Dendritic cell treated with granulocyte-macrophage colony-stimulating factor and Interleukin-4, amounts not matched to agents 40 ng/mL and 50 ng/mL, for 4 days (primary cell): ENCODE data around the gene HAUS7.

ENCODE experiments used
- H3K27ac Mint-ChIP-seq: one replicate; pipeline ENCODE4 v1.8.0; 2022; ENCODE audit warnings: mild to moderate bottlenecking, mixed read lengths
- H3K27me3 Mint-ChIP-seq: one replicate; pipeline ENCODE4 v1.8.0; 2022; ENCODE audit warnings: mild to moderate bottlenecking, mixed read lengths
- H3K36me3 Mint-ChIP-seq: one replicate; pipeline ENCODE4 v1.8.0; 2022; ENCODE audit warnings: low read depth, mixed read lengths
- H3K4me1 Mint-ChIP-seq: one replicate; pipeline ENCODE4 v1.8.0; 2022; ENCODE audit warnings: low read depth, mixed read lengths
- H3K4me3 Mint-ChIP-seq: one replicate; pipeline ENCODE4 v1.8.0; 2022; ENCODE audit warnings: mild to moderate bottlenecking, moderate library complexity, mixed read lengths
- H3K9me3 Mint-ChIP-seq: one replicate; pipeline ENCODE4 v1.8.0; 2022; ENCODE audit warnings: mixed read lengths
- intact Hi-C: fragments of 100-400 bp; cut with micrococcal nuclease; formaldehyde crosslinking; loops from one replicate; pipeline ENCODE4 v1.15.0; 2022

Gene HAUS7

DNA sequence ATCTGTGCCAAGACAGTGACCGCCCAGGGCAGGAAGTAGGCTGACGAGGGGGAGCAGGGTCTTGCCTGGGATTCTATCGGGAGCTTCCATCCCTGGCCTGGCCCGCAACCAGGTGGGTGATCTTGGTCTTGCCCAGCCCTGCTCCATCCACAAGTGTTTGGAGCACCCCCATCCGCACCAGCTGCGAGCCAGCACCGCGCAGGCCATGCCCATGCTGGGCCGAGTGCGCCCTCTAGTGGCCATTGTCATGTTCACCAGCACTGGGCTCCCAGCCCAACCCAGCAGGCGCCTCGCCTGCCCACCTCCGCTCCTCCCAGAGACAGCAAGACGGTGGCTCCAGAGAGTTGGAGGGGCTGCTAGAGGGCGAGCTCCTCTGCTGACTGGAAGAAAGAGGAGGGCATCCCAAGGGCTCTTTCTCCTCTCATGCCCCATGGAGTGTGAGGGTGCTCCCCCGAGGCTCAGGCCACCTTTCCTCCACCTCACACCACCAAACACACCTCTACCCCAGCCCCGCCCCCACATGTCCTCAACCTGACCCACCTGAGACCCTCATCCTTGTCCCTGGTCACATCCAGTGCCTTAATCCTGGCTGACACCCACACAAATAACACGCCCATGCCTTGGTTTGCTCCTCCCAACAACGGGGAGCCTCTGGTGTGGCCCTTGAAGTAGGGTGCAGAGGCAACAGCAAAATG is 37.3 kb upstream of the HAUS7 start:
- H3K9me3 Mint-ChIP-seq: no peaks in the 10 kb centered on the region
- H3K4me1 Mint-ChIP-seq: peaks cover 6% of the 10 kb centered on the region
- no peak overlapping the region for H3K4me3 Mint-ChIP-seq
- H3K36me3 Mint-ChIP-seq: no peaks in the 10 kb centered on the region
- peaks cover 2% of the 10 kb centered on the region for H3K27me3 Mint-ChIP-seq
- intact Hi-C loops: loop anchor here (2.0 to 10.0 kb wide), 3 partner anchors 37 to 563 kb away; partner anchors contain the start of gene HAUS7
- no peak overlapping the region for H3K27ac Mint-ChIP-seq

DNA sequence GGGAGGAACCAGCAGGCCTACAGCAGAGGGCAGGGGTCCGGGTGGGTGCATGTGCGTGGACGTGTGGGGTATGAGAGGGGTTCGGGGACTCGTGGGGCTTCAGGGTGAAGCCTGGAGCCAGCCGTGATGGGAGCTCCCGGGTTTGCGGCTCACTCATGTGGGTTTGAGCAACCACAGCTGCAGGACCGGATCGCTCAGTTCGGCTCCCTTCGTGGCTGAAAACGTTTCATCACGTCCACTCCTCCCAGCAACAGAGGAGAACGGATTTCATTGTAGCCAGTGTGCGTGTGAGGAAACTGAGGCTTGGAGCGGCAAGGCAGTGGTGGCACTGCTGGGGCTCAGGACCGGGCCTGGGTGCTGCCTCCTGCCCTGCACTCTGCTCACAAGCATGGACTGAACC is 35.0 kb upstream of the HAUS7 start:
- H3K27me3 Mint-ChIP-seq: peaks cover 2% of the 10 kb centered on the region
- H3K9me3 Mint-ChIP-seq: no peaks in the 10 kb centered on the region
- H3K4me3 Mint-ChIP-seq: no peak overlapping the region
- intact Hi-C loops: loop anchor here (10.0 kb wide), 2 partner anchors 471 to 561 kb away; no protein-coding TSS in a partner anchor
- H3K36me3 Mint-ChIP-seq: no peaks in the 10 kb centered on the region
- peaks cover 6% of the 10 kb centered on the region for H3K4me1 Mint-ChIP-seq
- no peak overlapping the region for H3K27ac Mint-ChIP-seq

DNA sequence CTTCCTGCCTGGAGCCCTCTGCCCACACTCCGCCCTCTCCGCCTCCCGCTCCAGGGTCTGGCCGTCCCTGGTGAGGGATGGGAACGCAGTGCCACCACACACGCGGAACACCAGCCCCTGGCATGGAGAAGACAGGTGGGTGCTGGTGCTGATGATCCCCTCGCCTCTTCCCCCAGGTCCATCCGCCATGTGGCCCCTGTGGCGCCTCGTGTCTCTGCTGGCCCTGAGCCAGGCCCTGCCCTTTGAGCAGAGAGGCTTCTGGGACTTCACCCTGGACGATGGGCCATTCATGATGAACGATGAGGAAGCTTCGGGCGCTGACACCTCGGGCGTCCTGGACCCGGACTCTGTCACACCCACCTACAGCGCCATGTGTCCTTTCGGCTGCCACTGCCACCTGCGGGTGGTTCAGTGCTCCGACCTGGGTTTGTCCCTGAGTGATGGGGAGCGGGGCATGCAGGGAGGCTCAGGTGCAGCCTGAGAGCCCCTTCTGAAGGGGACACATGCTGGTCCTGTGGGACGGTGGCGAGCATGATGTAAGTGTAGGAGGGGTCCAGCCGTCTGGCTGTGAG is 34.2 kb upstream of the HAUS7 start:
- Mint-ChIP-seq H3K4me3 (no peak overlapping the region), H3K9me3 (no peaks in the 10 kb centered on the region), H3K27me3 (peaks cover 2% of the 10 kb centered on the region), H3K27ac (no peak overlapping the region), H3K36me3 (no peaks in the 10 kb centered on the region), H3K4me1 (peaks cover 6% of the 10 kb centered on the region)
- intact Hi-C loops: loop anchor here (10.0 kb wide), 2 partner anchors 470 to 560 kb away; no protein-coding TSS in a partner anchor

- H3K27ac Mint-ChIP-seq: no peak overlapping the region
- H3K4me1 Mint-ChIP-seq: peaks cover 6% of the 10 kb centered on the region
- H3K9me3 Mint-ChIP-seq: no peaks in the 10 kb centered on the region
- intact Hi-C loops: loop anchor here (10.0 kb wide), 2 partner anchors 468 to 558 kb away; no protein-coding TSS in a partner anchor
- H3K36me3 Mint-ChIP-seq: no peaks in the 10 kb centered on the region
- peaks cover under 1% of the 10 kb centered on the region for H3K27me3 Mint-ChIP-seq
- H3K4me3 Mint-ChIP-seq: no peak overlapping the region
Measured at GRCh38 chrX:153502796-153503195, 32.4 kb upstream of the HAUS7 start.

DNA sequence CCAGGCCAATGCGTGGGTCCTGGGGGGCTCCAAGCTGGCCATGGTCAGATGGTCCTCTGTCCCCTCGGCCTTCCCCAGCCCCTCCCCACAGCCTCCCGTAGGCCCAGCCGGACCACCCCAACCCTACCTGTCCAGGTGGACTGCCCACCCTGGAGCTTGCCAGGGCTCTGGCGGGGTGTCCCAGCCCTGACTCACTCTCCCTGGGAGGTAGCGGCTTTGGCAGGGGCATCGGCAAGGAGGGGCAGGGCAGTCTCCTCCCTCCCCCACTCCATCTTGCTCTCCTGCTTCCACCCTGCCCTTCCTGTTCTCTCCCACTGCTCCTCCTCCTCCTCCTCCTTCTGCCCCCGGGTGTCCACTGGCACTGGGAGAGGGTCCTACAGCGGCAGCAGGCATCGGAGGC is 31.8 kb upstream of the HAUS7 start:
- no peaks in the 10 kb centered on the region for H3K9me3 Mint-ChIP-seq
- H3K4me3 Mint-ChIP-seq: no peak overlapping the region
- no peaks in the 10 kb centered on the region for H3K27me3 Mint-ChIP-seq
- intact Hi-C loops: loop anchor here (10.0 kb wide), 2 partner anchors 467 to 557 kb away; no protein-coding TSS in a partner anchor
- no peaks in the 10 kb centered on the region for H3K36me3 Mint-ChIP-seq
- no peak overlapping the region for H3K27ac Mint-ChIP-seq
- no peaks in the 10 kb centered on the region for H3K4me1 Mint-ChIP-seq

DNA sequence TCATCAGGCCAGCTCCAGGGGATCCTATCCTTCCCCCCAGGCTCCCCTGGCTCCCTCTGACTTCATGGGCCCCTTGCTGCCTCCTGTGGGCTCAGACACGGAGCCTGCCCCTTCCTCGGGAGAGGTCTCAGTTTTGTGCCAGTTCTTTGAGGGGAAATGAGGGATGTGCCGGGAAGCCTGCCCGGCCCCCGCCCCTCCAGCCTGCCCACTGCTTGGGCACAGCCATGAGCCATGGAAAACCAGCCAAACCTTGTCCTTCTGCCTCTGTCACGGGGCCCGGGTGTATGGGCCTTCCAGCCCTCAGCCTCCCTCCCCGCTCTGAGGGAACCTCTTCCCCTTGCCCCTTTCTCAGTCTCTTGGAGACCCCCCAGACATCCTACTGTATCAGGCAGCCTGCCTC is 31.2 kb upstream of the HAUS7 start:
- no peaks in the 10 kb centered on the region for H3K9me3 Mint-ChIP-seq
- intact Hi-C loops: loop anchor here (10.0 kb wide), 2 partner anchors 467 to 557 kb away; no protein-coding TSS in a partner anchor
- H3K27ac Mint-ChIP-seq: no peak overlapping the region
- H3K4me1 Mint-ChIP-seq: no peaks in the 10 kb centered on the region
- no peaks in the 10 kb centered on the region for H3K36me3 Mint-ChIP-seq
- no peaks in the 10 kb centered on the region for H3K27me3 Mint-ChIP-seq
- H3K4me3 Mint-ChIP-seq: no peak overlapping the region

DNA sequence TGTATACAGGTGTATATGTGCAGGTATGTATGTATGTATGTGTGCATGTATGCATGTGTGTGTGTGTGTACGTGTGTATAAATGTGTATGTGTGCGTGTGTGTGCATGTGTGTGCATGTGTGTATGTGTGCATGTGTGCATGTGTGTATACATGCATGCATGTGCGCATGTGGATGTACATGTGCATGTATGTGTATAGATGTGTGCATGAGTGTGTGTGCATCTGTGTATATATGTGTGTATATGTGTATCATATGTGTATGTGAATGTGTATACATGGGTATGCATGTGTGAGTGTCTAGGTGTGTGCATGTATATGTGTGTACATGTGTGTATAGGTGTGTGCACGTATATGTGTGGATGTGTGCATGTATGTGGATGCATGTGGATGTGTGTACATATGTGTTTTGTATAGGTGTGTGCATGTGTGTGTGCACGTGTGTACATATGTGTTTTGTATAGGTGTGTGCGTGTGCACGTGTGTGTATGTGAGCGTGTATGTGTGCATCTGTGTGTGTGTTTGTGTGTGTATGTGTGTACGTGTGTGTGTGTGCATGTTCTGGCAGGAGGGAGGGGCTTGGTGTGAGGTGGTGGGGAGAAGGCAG is 30.4 kb upstream of the HAUS7 start:
- H3K27me3 Mint-ChIP-seq: peaks cover 5% of the 10 kb centered on the region
- no peak overlapping the region for H3K27ac Mint-ChIP-seq
- no peaks in the 10 kb centered on the region for H3K4me1 Mint-ChIP-seq
- H3K36me3 Mint-ChIP-seq: no peaks in the 10 kb centered on the region
- intact Hi-C loops: loop anchor here (10.0 kb wide), 2 partner anchors 466 to 556 kb away; no protein-coding TSS in a partner anchor
- H3K9me3 Mint-ChIP-seq: no peaks in the 10 kb centered on the region
- no peak overlapping the region for H3K4me3 Mint-ChIP-seq

DNA sequence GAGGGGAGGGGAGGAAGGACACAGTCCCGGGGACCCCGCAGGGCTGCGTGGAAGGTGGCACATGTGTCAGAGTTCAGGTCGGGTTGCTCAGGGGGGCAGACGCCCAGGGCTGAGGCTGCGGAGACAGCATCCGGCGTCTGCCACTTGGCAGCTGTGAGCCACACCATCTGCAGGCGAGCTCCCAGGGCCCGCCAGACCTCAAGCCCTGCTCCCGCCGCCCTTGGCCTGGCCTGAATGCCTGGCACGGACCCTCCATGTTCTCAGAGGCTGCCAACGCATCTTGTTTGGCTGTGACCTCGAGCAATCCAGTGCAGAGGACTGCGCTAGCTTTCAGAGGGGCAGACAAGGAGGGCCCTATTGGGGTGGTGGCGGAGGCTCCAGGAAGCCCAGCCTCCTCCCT is 29.5 kb upstream of the HAUS7 start:
- H3K4me1 Mint-ChIP-seq: peaks cover 6% of the 10 kb centered on the region
- H3K27me3 Mint-ChIP-seq: peaks cover 14% of the 10 kb centered on the region
- no peaks in the 10 kb centered on the region for H3K9me3 Mint-ChIP-seq
- no peak overlapping the region for H3K27ac Mint-ChIP-seq
- no peak overlapping the region for H3K4me3 Mint-ChIP-seq
- no peaks in the 10 kb centered on the region for H3K36me3 Mint-ChIP-seq
- intact Hi-C loops: loop anchor here (10.0 kb wide), 2 partner anchors 465 to 555 kb away; no protein-coding TSS in a partner anchor

- no peaks in the 10 kb centered on the region for H3K9me3 Mint-ChIP-seq
Measured at GRCh38 chrX:153499341-153499740, 29.0 kb upstream of the HAUS7 start.

DNA sequence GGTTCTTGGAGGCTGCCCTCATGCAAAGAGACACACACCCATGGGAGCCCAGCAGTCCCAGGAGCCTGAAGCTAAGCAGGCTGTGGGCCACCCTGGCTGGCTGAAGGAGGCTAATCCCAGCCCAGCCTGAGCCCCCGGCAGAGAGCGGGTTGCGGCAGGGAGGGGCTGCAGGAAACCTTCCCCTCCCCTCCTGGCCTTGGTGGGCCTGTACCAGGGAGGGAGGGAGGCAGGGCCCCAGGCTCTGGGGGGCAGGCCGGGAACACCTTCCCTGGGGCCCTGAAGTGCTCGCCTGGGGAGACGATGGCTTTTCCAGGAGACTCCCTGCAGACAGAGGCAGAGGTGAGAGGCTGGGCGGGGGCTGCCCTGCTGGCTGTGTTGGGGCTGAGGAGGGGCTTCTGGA is 28.1 kb upstream of the HAUS7 start:
- Mint-ChIP-seq H3K27ac (no peak overlapping the region), H3K9me3 (no peaks in the 10 kb centered on the region), H3K4me3 (no peak overlapping the region), H3K27me3 (peaks cover 27% of the 10 kb centered on the region), H3K36me3 (no peaks in the 10 kb centered on the region), H3K4me1 (peaks cover 6% of the 10 kb centered on the region)
- intact Hi-C loops: no loop called here

More at GRCh38 chrX:153499341-153499740, 29.0 kb upstream of the HAUS7 start:
- intact Hi-C loops: no loop called here
- H3K27ac Mint-ChIP-seq: no peak overlapping the region
- no peaks in the 10 kb centered on the region for H3K36me3 Mint-ChIP-seq
- H3K27me3 Mint-ChIP-seq: peaks cover 18% of the 10 kb centered on the region
- H3K4me1 Mint-ChIP-seq: peaks cover 6% of the 10 kb centered on the region
- no peak overlapping the region for H3K4me3 Mint-ChIP-seq

DNA sequence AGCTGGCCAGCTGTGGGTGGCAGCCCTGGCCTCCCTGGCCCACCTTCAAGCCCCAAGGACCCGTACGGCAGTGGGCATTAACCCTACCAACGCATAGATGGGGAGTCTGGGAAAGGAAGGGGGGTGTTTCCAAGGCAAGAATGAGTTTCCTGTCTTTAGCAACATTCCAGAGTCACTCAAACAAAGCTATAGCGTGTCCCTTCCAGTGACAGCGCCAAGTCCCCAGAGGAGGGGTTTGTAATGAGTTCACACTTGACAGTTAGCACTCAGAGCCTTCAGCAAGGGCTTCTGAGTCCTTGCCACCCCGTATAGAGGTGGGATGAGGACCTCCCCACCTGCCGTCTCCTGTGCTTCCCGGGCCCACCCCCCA is 26.2 kb upstream of the HAUS7 start:
- Mint-ChIP-seq H3K4me1 (peaks cover 6% of the 10 kb centered on the region), H3K9me3 (no peaks in the 10 kb centered on the region), H3K27ac (no peak overlapping the region), H3K27me3 (peaks cover 31% of the 10 kb centered on the region), H3K4me3 (no peak overlapping the region), H3K36me3 (no peaks in the 10 kb centered on the region)
- intact Hi-C loops: no loop called here

GRCh38 chrX:153495903-153496589 is 25.7 kb upstream of the HAUS7 start:
- no peak overlapping the region for H3K4me3 Mint-ChIP-seq
- intact Hi-C loops: no loop called here
- H3K27me3 Mint-ChIP-seq: peaks cover 31% of the 10 kb centered on the region
- peaks cover 6% of the 10 kb centered on the region for H3K4me1 Mint-ChIP-seq
- no peak overlapping the region for H3K27ac Mint-ChIP-seq
- no peaks in the 10 kb centered on the region for H3K36me3 Mint-ChIP-seq
- no peaks in the 10 kb centered on the region for H3K9me3 Mint-ChIP-seq

- intact Hi-C loops: no loop called here
- Mint-ChIP-seq H3K4me3 (no peak overlapping the region), H3K27ac (no peak overlapping the region), H3K36me3 (no peaks in the 10 kb centered on the region), H3K4me1 (peaks cover 6% of the 10 kb centered on the region), H3K27me3 (peaks cover 31% of the 10 kb centered on the region), H3K9me3 (no peaks in the 10 kb centered on the region)
Measured at GRCh38 chrX:153495362-153495751, 25.0 kb upstream of the HAUS7 start.
